ENCODE results near the gene TMEM94.
A peak's percentile ranks its signal among the peaks of the same experiment; 100 is the strongest.
"Not testable (repeated sequence)": the region's sequence is repeated elsewhere in the genome, so short reads cannot be mapped to it uniquely, and the experiment has no call there.

Gene TMEM94

GRCh38 chr17:75445896-75446295 lies 10.5 kb upstream of the TMEM94 start:
- not testable (repeated sequence) for DNase-seq

- no peak for DNase-seq
Measured at GRCh38 chr17:75447951-75448856, 8.2 kb upstream of the TMEM94 start.

DNA sequence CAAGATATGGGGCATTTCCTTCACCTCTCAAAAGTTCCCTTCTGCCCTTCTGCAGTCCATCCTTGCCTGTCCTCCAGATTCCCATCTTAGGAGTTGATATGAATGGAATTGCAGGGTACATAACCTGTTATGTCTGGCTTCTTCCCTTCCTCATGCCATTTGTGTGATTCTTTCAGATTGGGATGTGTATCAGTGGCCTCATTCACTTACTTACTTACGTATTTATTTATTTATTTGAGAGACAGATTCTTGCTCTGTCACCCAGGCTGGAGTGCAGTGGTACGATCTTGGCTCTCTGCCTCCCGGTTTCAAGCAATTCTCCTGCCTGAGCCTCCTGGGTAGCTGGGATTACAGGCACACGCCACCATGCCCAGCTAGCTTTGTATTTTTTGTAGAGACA lies 6.2 kb upstream of the TMEM94 start:
- DNase-seq, result no peak

GRCh38 chr17:75454193-75454592 lies 2.2 kb upstream of the TMEM94 start:
- DNase-seq, result no peak

DNA sequence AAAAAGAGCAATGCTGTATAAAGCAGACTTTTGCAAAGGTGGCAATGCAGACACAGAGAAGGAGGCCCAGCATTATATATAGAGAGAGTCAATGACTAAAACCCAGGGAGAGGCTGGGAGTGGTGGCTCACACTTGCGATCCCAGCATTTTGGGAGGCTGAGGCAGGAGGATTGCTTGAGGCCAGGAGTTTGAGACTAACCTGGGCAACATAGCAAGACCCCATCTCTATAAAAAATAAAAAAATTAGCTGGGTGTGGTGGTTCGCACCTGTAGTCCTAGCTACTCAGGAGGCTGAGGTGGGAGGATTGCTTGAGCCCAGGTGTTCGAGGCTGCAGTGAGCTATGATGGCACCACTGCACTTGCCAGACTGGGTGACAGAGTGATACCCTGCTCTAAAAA lies 1.8 kb upstream of the TMEM94 start:
- DNase-seq, result not testable (repeated sequence)

DNA sequence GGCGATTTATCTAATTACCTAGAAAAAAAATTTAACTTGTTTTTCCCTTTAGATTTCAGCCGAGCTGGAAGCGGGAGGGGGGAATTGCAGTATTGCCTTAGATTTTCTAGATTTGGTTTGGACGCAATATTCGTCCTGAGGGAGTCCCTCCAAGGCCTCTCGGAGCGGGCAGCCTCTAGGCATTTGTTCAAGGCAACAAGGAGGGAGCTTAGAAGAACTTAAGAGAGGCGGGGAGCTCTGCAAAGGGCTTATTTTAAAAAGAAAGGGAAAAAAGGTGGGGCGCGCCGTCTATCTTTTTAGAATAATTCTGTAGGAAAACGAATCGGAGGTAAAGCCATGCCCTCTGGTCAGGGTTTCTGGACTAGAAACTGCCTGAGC lies 407 bp upstream of the TMEM94 start:
- no peak for DNase-seq

DNA sequence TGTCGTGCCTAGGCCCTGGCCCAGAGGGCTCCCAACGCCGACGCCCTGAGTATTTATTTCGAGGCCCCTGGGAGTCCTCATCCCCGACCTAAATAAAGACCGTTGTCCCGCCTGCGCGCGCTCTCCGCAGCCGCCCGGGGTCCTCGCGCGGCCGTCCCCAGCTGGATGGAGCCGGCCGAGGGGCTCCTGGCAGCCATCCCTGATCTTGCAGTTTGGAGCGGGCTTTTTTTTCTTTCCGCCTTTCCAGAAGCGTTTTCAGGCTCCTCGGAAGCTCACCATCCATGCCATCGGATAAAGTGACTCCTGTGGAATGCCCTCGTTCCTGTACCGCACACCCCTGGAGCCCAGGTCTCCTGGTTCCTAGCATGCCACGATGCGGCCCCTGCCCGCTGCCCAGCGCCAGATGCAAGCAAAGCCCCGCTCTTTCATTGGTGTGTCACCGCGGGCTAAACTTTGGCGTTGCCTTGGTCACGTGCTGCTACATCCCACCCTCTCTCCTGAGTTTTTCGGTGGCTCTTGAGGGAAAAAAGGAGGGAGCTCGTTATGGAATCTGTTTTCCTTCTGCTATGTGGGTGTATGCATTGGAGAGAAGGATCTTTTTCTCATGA lies 716 bp downstream of the TMEM94 start:
- DNase-seq, result no peak

GRCh38 chr17:75459246-75459589 lies 2.8 kb downstream of the TMEM94 start:
- no peak for DNase-seq

DNA sequence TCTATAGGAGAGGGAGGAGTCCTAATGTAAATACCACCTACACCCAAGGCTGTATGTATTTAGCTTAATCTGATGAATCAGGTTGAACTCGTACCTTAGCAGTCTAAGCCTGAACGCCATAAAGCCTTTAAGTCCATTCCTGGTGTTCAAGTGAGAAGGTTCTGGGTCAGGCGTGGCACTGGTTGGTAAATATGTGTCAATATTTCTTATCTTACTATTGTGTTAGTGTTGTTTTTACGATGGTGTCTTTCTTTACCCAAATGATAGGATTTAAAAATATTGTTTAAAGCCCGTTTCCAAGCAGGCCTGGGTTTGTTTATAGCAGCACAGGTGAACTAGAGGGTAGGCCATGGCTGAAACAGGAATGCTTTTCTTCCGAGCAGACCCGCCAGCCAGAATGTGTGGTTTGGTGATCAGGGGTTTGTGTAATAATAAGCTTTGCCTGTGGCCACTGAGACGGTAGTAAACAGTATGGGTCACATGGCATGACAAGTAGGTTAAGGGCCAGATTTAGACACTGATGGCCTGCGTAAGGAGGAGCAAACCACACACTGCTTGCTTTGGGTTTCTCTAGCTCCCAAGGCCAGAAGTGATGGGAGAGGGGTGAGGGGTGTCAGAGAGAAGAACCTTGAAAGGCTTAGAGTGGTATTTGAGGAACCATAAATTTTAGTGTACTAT lies 3.3 kb downstream of the TMEM94 start:
- DNase-seq, result peak in 1 of 2 donors; percentile 6

- DNase-seq, result no peak
Measured at GRCh38 chr17:75460295-75460694, 3.9 kb downstream of the TMEM94 start.

DNA sequence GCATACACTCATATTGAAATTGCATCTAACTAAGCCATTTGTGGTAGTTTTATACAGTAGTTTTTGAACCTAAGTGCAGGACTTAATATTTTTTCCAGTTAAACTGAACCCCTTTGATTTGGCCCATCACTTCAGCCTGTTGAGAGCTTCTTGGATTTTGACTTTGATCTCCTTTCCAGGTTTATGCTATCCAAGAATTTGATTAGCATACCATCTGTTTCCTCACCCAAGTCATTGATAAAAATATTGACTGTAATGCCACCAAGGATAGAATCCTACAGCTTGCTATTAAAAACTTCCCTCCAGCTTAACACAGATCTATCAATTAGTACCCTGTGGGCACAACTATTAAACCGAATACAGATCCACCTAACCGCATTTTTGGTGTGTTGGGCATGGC lies 7.2 kb downstream of the TMEM94 start:
- DNase-seq, result no peak

- no peak for DNase-seq
Measured at GRCh38 chr17:75465039-75465438, 8.6 kb downstream of the TMEM94 start.

GRCh38 chr17:75468291-75468754 lies 11.9 kb downstream of the TMEM94 start:
- no peak for DNase-seq

GRCh38 chr17:75468779-75469373 lies 12.4 kb downstream of the TMEM94 start:
- no peak for DNase-seq

DNA sequence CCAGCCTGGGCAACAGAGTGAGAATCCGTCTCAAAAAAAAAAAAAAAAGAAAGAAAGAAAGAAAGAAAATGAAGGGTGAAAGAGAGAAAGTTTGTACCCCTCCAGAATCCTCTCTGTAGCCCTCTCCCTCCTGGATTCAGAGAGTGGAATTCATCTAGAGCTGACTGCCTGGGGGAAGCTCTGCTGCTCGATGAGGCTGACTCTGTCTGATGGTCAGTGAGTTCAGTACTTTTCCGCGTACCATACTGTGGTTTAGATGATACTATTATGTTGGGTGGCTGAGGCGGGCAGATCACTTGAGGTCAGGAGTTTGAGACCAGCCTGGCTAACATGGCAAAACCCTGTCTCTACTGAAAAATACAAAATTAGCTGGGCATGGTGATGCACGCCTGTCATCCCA lies 14.8 kb downstream of the TMEM94 start:
- no peak for DNase-seq

DNA sequence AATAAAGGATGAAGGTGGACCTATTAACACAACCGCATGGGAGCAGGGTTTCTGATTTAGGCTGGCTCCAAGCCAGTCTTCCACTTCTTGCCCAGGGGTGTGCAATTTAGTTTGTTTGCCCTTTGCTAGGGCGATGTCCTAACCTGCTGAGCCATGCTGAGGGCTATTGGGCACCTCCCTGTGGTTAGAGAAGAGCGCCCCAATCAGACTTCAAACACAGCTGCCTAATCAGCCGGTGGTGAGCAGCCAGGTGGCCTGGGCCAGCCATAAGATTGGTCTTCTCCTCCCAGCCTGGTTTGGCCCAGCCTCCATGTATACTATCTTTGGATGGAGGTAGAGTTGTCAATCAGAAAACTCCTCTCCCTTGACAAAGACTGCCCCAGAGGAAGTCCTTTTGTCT lies 15.7 kb downstream of the TMEM94 start:
- no peak for DNase-seq

DNA sequence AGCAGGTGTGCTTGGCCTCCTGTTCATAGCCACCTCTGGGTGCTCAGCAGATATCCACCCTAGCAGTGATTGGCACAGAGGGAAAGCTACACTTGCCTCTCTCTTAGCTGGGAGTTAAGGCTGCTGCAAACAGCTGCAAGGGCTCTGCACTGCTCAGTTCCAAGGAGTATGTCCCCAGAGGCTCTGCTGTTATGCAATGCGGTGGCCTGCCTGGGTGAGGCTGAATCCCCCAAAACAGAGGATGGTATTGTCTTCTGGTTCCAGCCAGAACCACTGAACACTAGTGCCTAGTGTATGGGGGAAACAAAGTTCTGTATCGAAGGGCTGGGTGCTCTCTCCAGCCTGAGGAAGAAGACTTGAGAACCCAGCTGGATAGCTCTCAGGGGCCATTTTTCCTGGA lies 16.8 kb downstream of the TMEM94 start:
- DNase-seq, result no peak

DNA sequence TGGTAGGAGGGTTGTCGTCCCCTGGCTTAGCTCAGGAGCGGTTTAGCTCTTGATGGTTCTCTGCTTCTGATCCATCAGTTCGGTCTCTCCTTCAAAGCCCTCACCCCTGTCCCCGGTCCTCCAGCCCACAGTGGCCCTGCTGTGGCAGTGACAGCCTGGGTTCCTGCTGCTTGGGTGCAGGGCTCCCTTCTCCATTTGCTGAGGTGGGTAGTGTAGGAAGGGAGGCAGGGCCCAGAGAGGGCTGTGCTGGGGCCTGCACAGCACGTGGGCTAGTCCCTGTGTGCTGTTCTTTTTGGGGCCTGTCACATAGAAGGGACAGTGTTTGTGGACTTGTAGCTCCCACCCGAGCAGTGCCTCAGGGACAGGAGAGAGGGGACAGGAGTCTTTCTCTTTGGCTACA lies 18.3 kb downstream of the TMEM94 start:
- DNase-seq, result no peak

- DNase-seq, result no peak
Measured at GRCh38 chr17:75475144-75475835, 18.9 kb downstream of the TMEM94 start.

GRCh38 chr17:75475851-75476250 lies 19.4 kb downstream of the TMEM94 start:
- DNase-seq, result no peak

DNA sequence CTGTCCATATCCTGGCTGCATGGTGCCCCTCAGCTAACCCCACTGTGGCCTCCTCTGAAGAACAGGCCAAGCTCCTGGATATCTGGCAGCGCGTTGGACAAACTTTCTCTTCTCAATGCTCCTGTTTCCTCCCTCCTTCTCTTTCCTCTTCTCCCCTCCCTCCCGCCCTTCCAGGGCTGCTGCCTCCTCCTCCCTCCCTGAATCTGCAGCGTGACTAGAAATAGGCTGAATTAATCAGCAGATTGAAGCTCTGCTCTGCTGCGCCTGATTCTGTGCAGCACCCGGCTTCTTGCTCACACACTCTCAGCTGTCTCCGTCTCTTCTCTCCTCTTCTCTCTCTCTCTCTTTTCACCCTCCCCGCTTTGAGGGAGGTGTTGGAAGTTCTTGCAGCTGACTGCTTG lies 19.8 kb downstream of the TMEM94 start:
- DNase-seq, result no peak

DNA sequence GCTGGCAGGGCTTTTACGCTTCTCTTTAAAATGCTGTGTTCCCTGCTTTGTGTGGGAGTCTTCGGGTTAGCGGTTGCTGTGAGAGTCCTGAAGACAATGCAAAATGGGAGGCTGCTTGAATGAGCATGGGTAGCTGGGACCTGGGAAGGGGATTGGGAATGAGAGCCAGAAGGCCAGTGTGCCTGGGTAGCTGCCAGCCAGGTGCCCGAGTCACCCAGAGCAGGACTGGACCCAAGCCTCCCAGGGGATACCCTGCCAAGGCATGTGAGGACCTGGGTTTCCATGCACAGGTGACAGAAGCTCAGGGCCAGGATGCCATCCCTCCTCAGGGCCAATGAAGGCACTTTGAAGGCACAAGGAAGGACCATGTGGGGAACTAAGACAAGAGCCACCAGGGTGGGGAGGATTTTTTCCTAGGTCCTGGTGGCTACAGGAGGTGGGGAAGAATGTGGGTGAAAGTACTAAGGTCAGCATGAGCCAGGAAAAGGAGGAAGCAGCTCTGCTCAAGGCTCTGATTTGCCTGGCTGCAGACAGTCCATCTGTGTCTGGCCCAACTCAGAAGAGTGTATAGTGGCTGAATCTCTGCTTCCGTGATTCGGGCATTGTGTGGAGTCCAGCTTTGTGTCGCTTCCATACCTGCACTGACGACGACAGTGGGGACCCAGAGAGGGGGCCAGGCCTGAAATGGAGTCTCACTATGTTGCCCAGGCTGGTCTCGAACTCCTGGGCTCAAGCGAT lies 20.5 kb downstream of the TMEM94 start:
- DNase-seq, result no peak
